Lower leg skin (tissue), 4 donors: ENCODE results near the gene DCXR. TPM values are rescaled to one million over a fixed set of nuclear protein-coding genes. Genes with fewer than 3 reads are reported as not detected.

ENCODE experiments used
- DNase-seq, 2 donors: peaks; one replicate each; pipeline ENCODE4 v3.0.0-alpha.2; 2019; ENCODE audit warnings: low spot score in 2 of 2
- H3K4me3 ChIP-seq: fragments of 200-600 bp; sonication (generic); 2 replicates; pipeline ENCODE4 v1.5.1; 2017; ENCODE audit warnings: mild to moderate bottlenecking, low read depth; ENCODE audit not compliant: poor library complexity, severe bottlenecking
- CTCF ChIP-seq, 3 donors: fragments of 450-650 bp; IDR thresholded peaks; one replicate each; pipeline ENCODE4 v1.5.1; 2016; ENCODE audit warnings: antibody characterized with exemption in 3 of 3, mild to moderate bottlenecking in 3 of 3, moderate library complexity in 2 of 3
- POLR2A ChIP-seq, 2 donors: fragments of 450-650 bp; IDR thresholded peaks; one replicate each; pipeline ENCODE4 v1.6.1; 2016 to 2017; ENCODE audit warnings: antibody characterized with exemption in 2 of 2, mild to moderate bottlenecking in 1 of 2, moderate library complexity in 1 of 2
- WGBS, 2 donors: methylation state at CpG; one replicate each; pipeline ENCODE4 v1.1.5; 2018; 5-methylcytosine and 5-hydroxymethylcytosine counted together
- intact Hi-C: fragments of 100-400 bp; cut with DNase I; formaldehyde crosslinking; loops from one replicate; pipeline ENCODE4 v1.15.0; 2023; ENCODE audit warnings: low total_unique reads
- total RNA-seq, 4 donors: library from RNA; depleted of rRNA; stranded (reverse); fragments of >200 nt; gene quantifications; one replicate each; pipeline ENCODE4 v1.1.0, GENCODE V29; 2016

The DCXR gene
- total RNA-seq, 4 donors from 2014 or later: 124 to 199 (median 149) TPM

- DNase-seq: no peak
These were observed 24.8 kb upstream of the DCXR start for GRCh38 chr17:82062076-82062983.

GRCh38 chr17:82061047-82061925, 23.8 kb upstream of the DCXR start:
- TF ChIP-seq POLR2A (IDR thresholded peaks at IDR 0.05) (no peak), CTCF (IDR thresholded peaks at IDR 0.05) (no peak)
- WGBS, 2 donors: 82 to 87% methylated on average over 21 to 27 of the region's 34 CpGs
- intact Hi-C loops: no loop called here
- no peak overlapping the region for H3K4me3 ChIP-seq
- no peak for DNase-seq

More at GRCh38 chr17:82062076-82062983, 24.8 kb upstream of the DCXR start:
- no peak overlapping the region for H3K4me3 ChIP-seq
- TF ChIP-seq CTCF (IDR thresholded peaks at IDR 0.05): no peak
- TF ChIP-seq POLR2A (IDR thresholded peaks at IDR 0.05): no peak
- intact Hi-C loops: no loop called here
- WGBS, 2 donors: 85 to 87% methylated on average over 22 of the region's 24 CpGs

- no peak for TF ChIP-seq CTCF (IDR thresholded peaks at IDR 0.05)
- no peak for TF ChIP-seq POLR2A (IDR thresholded peaks at IDR 0.05)
- WGBS, 2 donors: 92 to 93% methylated on average over 3 to 14 of the region's 14 CpGs
- intact Hi-C loops: no loop called here
- H3K4me3 ChIP-seq: no peak overlapping the region
- DNase-seq: no peak
These were observed 23.1 kb upstream of the DCXR start for GRCh38 chr17:82060614-82061013.

- TF ChIP-seq POLR2A (IDR thresholded peaks at IDR 0.05) (no peak), CTCF (IDR thresholded peaks at IDR 0.05) (no peak)
- 81 to 82% methylated on average over 16 of the region's 16 CpGs for WGBS, 2 donors
These were observed 22.5 kb upstream of the DCXR start for GRCh38 chr17:82060001-82060380.

GRCh38 chr17:82059272-82060000, 21.9 kb upstream of the DCXR start:
- TF ChIP-seq POLR2A (IDR thresholded peaks at IDR 0.05) (no peak), CTCF (IDR thresholded peaks at IDR 0.05) (no peak)
- intact Hi-C loops: no loop called here
- 72 to 79% methylated on average over 13 to 17 of the region's 19 CpGs for WGBS, 2 donors
- DNase-seq: no peak
- H3K4me3 ChIP-seq: no peak overlapping the region

More at GRCh38 chr17:82060001-82060380, 22.5 kb upstream of the DCXR start:
- DNase-seq: no peak
- H3K4me3 ChIP-seq: no peak overlapping the region
- intact Hi-C loops: no loop called here
